Activated naive CD8-positive, alpha-beta T cell treated with anti-CD3 and anti-CD28 coated beads for 36 hours (primary cell): Measurements from ENCODE around the gene NSMCE4A. TPM values are rescaled to one million over a fixed set of nuclear protein-coding genes. Genes with fewer than 3 reads are reported as not detected.

Experiments
- total RNA-seq, 2 experiments: library from RNA; stranded (reverse); gene quantifications; one replicate each; pipeline ENCODE4 v1.2.3, GENCODE V29; 2021

NSMCE4A gene
- total RNA-seq, 2 experiments from 2014 or later: 70.2 to 70.9 TPM

Other genes starting within 250 kb of the NSMCE4A start
- 10 to 100 TPM; 22.5 to 24.6 TPM for gene ATE1, start 47.2 kb downstream of the NSMCE4A start, total RNA-seq
- not detected for gene TACC2, start 13.9 kb upstream of the NSMCE4A start, total RNA-seq